ENCODE data around the gene GJE1. TPM values are rescaled to one million over a fixed set of nuclear protein-coding genes. Genes with fewer than 3 reads are reported as not detected.
"Not testable (repeated sequence)": the region's sequence is repeated elsewhere in the genome, so short reads cannot be mapped to it uniquely, and the experiment has no call there.

The GJE1 gene, protein sequence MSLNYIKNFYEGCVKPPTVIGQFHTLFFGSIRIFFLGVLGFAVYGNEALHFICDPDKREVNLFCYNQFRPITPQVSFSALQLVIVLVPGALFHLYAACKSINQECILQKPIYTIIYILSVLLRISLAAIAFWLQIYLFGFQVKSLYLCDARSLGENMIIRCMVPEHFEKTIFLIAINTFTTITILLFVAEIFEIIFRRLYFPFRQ
- not detected for total RNA-seq
- not detected for polyA plus RNA-seq (2013, experiment 1 of 2)
- not detected for polyA plus RNA-seq (2013, experiment 2 of 2)
- long read RNA-seq, experiment 1: 0 reads
- long read RNA-seq, experiment 2: 0 reads
- long read RNA-seq, experiment 3: 0 reads
- long read RNA-seq, experiment 4: 0 reads

DNA sequence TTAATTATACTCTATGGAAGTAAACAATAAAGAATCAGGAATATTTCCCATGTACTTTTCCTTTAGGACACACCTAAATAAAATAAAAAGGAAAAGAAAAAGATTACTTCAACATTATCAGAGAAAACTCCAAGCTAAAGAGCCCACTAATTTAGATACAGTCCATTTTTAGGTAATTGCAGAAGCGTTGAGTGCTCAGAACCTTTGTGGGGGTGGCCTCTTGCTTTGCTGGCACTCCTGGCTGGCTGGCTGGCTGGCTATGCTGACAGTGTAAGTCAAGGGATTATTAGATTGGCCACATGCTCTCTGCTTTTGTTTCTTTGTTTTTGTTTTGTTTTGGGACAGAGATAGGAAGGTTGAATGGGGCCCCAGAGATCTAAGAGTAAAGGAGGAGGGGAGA lies at the start of gene GJE1:
Gene GJE1 (plus strand): TSS at position 301 of the 400 bp plus-strand sequence. CDS start 234 bp downstream, outside the sequence.
- Histone ChIP-seq H3K27me3 (ENCODE audit: control insufficient read depth, insufficient read depth, low read length, poor library complexity, severe bottlenecking) (no peaks in the 10 kb centered on the region), H3K27ac (ENCODE audit: low read depth, low read length) (no peak within 1 kb of the TSS), H3K4me1 (ENCODE audit: control insufficient read depth, insufficient read depth, low read length) (no peaks in the 10 kb centered on the region), H3K9ac (ENCODE audit: extremely low read depth, low read length, poor library complexity, severe bottlenecking) (no peak within 1 kb of the TSS), H3K4me3 (ENCODE audit: low read length) (no peak within 1 kb of the TSS), H3K36me3 (ENCODE audit: control insufficient read depth, insufficient read depth, low read length) (no peaks in the 10 kb centered on the region), H3K9me3 (ENCODE audit: control insufficient read depth, low read length) (no peaks in the 10 kb centered on the region)
- 71 to 82% methylated on average over 1 of the region's 1 CpG for WGBS, 2 experiments (ENCODE audit: insufficient coverage in 1 of 2, insufficient read length in 1 of 2)
- H3K27me3 Mint-ChIP-seq (ENCODE audit: insufficient read depth): no peaks in the 10 kb centered on the region
- peaks cover 3% of the 10 kb centered on the region for H3K4me1 Mint-ChIP-seq
- H3K9me3 Mint-ChIP-seq: no peaks in the 10 kb centered on the region
- peak within 1 kb of the TSS; percentile 0 for H3K27ac Mint-ChIP-seq
- H3K36me3 Mint-ChIP-seq (ENCODE audit: low read depth): no peaks in the 10 kb centered on the region
- TF ChIP-seq, protein P1, sequence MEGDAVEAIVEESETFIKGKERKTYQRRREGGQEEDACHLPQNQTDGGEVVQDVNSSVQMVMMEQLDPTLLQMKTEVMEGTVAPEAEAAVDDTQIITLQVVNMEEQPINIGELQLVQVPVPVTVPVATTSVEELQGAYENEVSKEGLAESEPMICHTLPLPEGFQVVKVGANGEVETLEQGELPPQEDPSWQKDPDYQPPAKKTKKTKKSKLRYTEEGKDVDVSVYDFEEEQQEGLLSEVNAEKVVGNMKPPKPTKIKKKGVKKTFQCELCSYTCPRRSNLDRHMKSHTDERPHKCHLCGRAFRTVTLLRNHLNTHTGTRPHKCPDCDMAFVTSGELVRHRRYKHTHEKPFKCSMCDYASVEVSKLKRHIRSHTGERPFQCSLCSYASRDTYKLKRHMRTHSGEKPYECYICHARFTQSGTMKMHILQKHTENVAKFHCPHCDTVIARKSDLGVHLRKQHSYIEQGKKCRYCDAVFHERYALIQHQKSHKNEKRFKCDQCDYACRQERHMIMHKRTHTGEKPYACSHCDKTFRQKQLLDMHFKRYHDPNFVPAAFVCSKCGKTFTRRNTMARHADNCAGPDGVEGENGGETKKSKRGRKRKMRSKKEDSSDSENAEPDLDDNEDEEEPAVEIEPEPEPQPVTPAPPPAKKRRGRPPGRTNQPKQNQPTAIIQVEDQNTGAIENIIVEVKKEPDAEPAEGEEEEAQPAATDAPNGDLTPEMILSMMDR (conservative IDR thresholded peaks at IDR 0.05): no peak
- no peak for DNase-seq
- no peak within 1 kb of the TSS for H3K4me3 Mint-ChIP-seq

DNA sequence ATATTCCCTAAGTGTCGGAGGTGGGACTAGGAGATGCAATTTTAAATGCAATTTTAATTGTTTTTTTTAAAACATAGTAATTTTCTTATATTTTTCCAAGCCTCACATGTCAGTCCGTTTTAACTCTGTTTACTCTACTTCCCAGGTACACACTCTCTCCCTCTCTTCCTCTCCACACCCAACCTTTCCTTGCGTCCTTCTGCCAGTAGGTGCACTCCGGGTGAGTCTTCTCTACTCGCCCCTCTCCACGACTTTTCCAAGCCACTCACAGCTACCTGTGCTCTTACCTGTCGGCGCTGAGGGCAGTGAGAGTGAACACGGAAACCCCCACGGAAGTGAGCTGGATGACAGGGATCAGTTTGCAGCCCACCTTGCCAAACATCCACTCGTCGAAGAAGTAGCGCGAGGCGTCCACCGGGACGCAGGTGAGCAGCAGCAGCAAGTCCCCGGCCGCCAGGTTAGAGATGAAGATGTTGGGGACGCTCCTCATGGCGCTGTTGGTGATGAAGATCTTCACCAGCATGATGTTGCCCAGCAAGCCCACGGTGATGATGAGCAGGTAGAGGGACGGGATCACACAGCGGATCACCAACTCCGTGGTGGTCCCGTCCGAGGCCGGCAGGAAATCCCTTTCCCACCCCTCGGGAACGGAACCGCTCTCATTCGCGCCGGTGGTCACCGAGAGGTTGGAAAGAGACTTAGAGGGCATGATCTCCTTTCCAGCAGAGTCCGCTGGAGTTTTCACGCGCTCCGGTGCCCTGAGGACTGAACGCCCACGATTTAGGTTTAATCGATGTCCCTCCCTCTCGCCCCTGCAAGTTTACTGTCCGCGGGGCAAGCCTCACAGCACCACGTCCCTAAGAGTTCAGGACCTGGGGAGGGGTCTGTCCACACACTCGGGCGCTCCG lies 44.5 kb upstream of the GJE1 start:
- WGBS, 2 experiments (ENCODE audit: insufficient coverage in 1 of 2, insufficient read length in 1 of 2): 28 to 45% methylated on average over 27 to 48 of the region's 49 CpGs

DNA sequence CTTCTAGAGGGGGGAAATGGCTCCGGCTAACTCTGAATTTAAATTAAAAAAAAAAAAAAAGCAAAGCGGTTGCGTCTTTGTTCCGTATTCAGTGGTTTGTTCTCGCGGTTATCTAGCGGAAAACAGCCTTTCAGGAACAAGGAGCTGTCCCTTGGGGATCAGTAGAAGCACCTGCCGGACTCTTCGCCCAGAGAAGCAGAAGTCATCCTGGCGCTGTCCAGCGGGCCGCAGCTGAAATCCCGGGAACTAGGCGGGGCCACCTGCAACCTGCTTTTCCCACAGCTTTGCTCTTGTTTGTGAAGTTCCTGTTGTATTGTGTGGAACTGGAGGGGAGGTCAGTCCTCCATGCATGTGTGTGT lies 43.9 kb upstream of the GJE1 start:
- DNase-seq: peak; percentile 93
- Histone ChIP-seq H3K9ac (ENCODE audit: extremely low read depth, low read length, poor library complexity, severe bottlenecking) (no peak overlapping the region), H3K9me3 (ENCODE audit: control insufficient read depth, low read length) (no peaks in the 10 kb centered on the region), H3K27ac (ENCODE audit: low read depth, low read length) (no peak overlapping the region), H3K4me3 (ENCODE audit: low read length) (peak overlapping the region; percentile 69), H3K36me3 (ENCODE audit: control insufficient read depth, insufficient read depth, low read length) (no peaks in the 10 kb centered on the region), H3K4me1 (ENCODE audit: control insufficient read depth, insufficient read depth, low read length) (no peaks in the 10 kb centered on the region), H3K27me3 (ENCODE audit: control insufficient read depth, insufficient read depth, low read length, poor library complexity, severe bottlenecking) (peaks cover 20% of the 10 kb centered on the region)
- H3K27me3 Mint-ChIP-seq (ENCODE audit: insufficient read depth): peaks cover 18% of the 10 kb centered on the region
- H3K9me3 Mint-ChIP-seq: no peaks in the 10 kb centered on the region
- no peak overlapping the region for H3K27ac Mint-ChIP-seq
- TF ChIP-seq, protein P1 (conservative IDR thresholded peaks at IDR 0.05): no peak
- WGBS, 2 experiments (ENCODE audit: insufficient coverage in 1 of 2, insufficient read length in 1 of 2): 9 to 30% methylated on average over 7 to 14 of the region's 14 CpGs
- H3K36me3 Mint-ChIP-seq (ENCODE audit: low read depth): no peaks in the 10 kb centered on the region
- H3K4me3 Mint-ChIP-seq: peak overlapping the region; percentile 53
- H3K4me1 Mint-ChIP-seq: peaks cover 5% of the 10 kb centered on the region

More for the DNA sequence above, 44.5 kb upstream of the GJE1 start:
- peak; percentile 61 for DNase-seq
- H3K27me3 ChIP-seq (ENCODE audit: control insufficient read depth, insufficient read depth, low read length, poor library complexity, severe bottlenecking): peaks cover 20% of the 10 kb centered on the region
- H3K9me3 Mint-ChIP-seq: no peaks in the 10 kb centered on the region
- TF ChIP-seq, protein P1 (conservative IDR thresholded peaks at IDR 0.05): peak; percentile 39
- H3K9me3 ChIP-seq (ENCODE audit: control insufficient read depth, low read length): no peaks in the 10 kb centered on the region
- no peak overlapping the region for H3K27ac Mint-ChIP-seq
- H3K4me1 Mint-ChIP-seq: peaks cover 5% of the 10 kb centered on the region
- peak overlapping the region; percentile 53 for H3K4me3 Mint-ChIP-seq
- no peaks in the 10 kb centered on the region for H3K4me1 ChIP-seq (ENCODE audit: control insufficient read depth, insufficient read depth, low read length)
- peaks cover 18% of the 10 kb centered on the region for H3K27me3 Mint-ChIP-seq (ENCODE audit: insufficient read depth)
- no peak overlapping the region for H3K27ac ChIP-seq (ENCODE audit: low read depth, low read length)
- no peak overlapping the region for H3K9ac ChIP-seq (ENCODE audit: extremely low read depth, low read length, poor library complexity, severe bottlenecking)
- no peaks in the 10 kb centered on the region for H3K36me3 ChIP-seq (ENCODE audit: control insufficient read depth, insufficient read depth, low read length)
- H3K36me3 Mint-ChIP-seq (ENCODE audit: low read depth): no peaks in the 10 kb centered on the region
- peak overlapping the region; percentile 69 for H3K4me3 ChIP-seq (ENCODE audit: low read length)

DNA sequence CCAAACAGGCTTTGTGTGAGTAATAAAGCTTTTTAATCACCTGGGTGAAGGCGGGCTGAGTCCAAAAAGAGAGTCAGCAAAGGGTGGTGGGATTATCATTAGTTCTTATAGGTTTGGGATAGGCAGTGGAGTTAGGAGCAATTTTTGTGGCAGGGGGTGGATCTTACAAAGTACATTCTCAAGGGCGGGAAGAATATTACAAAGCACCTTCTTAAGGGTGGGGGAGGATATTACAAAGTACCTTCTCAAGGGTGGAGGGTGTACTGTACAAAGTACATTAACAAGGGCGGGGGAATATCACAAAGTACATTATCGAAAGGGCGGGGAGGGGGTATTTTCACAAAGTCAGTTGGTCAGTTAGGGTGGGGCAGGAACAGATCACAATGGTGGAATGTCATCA lies 27.9 kb upstream of the GJE1 start:
- not testable (repeated sequence) for H3K27me3 Mint-ChIP-seq (ENCODE audit: insufficient read depth)

DNA sequence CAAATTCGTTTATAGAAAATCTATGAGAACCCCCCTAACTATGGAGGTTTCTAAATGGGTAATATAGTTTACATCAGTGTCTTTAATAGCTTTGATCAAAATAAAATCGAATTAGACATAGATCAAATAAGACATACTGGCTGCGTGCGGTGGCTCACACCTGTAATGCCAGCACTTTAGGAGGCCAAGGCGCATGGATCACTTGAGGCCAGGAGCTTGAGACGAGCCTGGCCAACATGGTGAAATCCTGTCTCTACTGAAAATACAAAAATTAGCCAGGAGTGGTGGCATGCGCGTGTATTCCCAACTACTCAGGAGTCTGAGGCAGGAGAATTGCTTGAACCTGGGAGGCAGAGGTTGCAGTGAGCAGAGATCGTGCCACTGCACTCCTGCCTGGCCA lies 21.9 kb upstream of the GJE1 start:
- not testable (repeated sequence) for H3K9ac ChIP-seq (ENCODE audit: extremely low read depth, low read length, poor library complexity, severe bottlenecking); H3K27ac Mint-ChIP-seq; DNase-seq; H3K27me3 ChIP-seq (ENCODE audit: control insufficient read depth, insufficient read depth, low read length, poor library complexity, severe bottlenecking); H3K4me1 Mint-ChIP-seq; H3K9me3 Mint-ChIP-seq; H3K4me3 ChIP-seq (ENCODE audit: low read length); H3K27me3 Mint-ChIP-seq (ENCODE audit: insufficient read depth); H3K36me3 Mint-ChIP-seq (ENCODE audit: low read depth); H3K36me3 ChIP-seq (ENCODE audit: control insufficient read depth, insufficient read depth, low read length); H3K9me3 ChIP-seq (ENCODE audit: control insufficient read depth, low read length); H3K4me3 Mint-ChIP-seq; H3K27ac ChIP-seq (ENCODE audit: low read depth, low read length); H3K4me1 ChIP-seq (ENCODE audit: control insufficient read depth, insufficient read depth, low read length)
- WGBS, 2 experiments (ENCODE audit: insufficient coverage in 1 of 2, insufficient read length in 1 of 2): 92 to 95% methylated on average over 7 to 8 of the region's 9 CpGs

More for the DNA sequence above, 27.9 kb upstream of the GJE1 start:
- WGBS, 2 experiments (ENCODE audit: insufficient coverage in 1 of 2, insufficient read length in 1 of 2): 94 to 97% methylated on average over 3 to 5 of the region's 5 CpGs
- H3K36me3 ChIP-seq (ENCODE audit: control insufficient read depth, insufficient read depth, low read length); H3K4me1 ChIP-seq (ENCODE audit: control insufficient read depth, insufficient read depth, low read length); H3K36me3 Mint-ChIP-seq (ENCODE audit: low read depth); H3K27me3 ChIP-seq (ENCODE audit: control insufficient read depth, insufficient read depth, low read length, poor library complexity, severe bottlenecking); DNase-seq; H3K27ac Mint-ChIP-seq; H3K4me3 ChIP-seq (ENCODE audit: low read length); H3K9ac ChIP-seq (ENCODE audit: extremely low read depth, low read length, poor library complexity, severe bottlenecking); H3K4me3 Mint-ChIP-seq; H3K27ac ChIP-seq (ENCODE audit: low read depth, low read length); H3K4me1 Mint-ChIP-seq; H3K9me3 ChIP-seq (ENCODE audit: control insufficient read depth, low read length); H3K9me3 Mint-ChIP-seq: not testable (repeated sequence)

Measured in endodermal cell (in vitro differentiated cells).